Cardiac fibroblast (primary cell): ENCODE results near the gene MYO1E.

ENCODE experiments used
- DNase-seq, 2 donors: peaks; one replicate each; pipeline versions ENCODE4 v3.0.0 to v3.0.0-alpha.2; 2010; ENCODE audit warnings: low read depth in 2 of 2
- H3K4me3 ChIP-seq, 2 donors: replicated peaks in 1 of 2; 1 replicate in 1 of 2; 2 replicates in 1 of 2; pipeline ENCODE4 v1.5.1; 2011; ENCODE audit warnings: low read depth in 2 of 2, low read length in 2 of 2, mild to moderate bottlenecking in 2 of 2, moderate library complexity in 1 of 2
- CTCF ChIP-seq: IDR thresholded peaks from one replicate; pipeline ENCODE4 v1.5.1; 2011; ENCODE audit warnings: low read depth, mild to moderate bottlenecking, low read length, inconsistent platforms

MYO1E gene

DNA sequence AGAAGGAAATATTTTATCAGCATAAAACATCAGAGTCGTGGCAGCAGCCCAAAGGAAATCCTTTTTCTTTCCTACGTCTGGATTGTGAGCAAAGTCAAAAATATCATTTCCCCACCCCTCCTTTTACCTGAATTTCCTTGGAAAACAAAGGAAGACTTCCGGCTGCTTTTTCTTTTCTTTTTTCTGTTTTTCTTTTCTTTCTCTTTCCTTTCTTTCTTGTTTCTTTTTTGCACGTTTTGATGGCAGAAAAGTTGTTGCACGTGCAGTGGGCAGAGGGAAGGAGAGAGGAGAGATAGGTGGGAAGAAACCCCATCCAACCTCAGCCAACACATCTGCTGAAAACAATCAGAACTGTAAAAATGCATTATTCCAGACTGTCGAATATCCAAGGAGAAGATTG is 544 bp upstream of the MYO1E start:
- no peak for TF ChIP-seq CTCF
- H3K4me3 ChIP-seq: peak overlapping the region; percentile 90 to 95
- DNase-seq: no peak

DNA sequence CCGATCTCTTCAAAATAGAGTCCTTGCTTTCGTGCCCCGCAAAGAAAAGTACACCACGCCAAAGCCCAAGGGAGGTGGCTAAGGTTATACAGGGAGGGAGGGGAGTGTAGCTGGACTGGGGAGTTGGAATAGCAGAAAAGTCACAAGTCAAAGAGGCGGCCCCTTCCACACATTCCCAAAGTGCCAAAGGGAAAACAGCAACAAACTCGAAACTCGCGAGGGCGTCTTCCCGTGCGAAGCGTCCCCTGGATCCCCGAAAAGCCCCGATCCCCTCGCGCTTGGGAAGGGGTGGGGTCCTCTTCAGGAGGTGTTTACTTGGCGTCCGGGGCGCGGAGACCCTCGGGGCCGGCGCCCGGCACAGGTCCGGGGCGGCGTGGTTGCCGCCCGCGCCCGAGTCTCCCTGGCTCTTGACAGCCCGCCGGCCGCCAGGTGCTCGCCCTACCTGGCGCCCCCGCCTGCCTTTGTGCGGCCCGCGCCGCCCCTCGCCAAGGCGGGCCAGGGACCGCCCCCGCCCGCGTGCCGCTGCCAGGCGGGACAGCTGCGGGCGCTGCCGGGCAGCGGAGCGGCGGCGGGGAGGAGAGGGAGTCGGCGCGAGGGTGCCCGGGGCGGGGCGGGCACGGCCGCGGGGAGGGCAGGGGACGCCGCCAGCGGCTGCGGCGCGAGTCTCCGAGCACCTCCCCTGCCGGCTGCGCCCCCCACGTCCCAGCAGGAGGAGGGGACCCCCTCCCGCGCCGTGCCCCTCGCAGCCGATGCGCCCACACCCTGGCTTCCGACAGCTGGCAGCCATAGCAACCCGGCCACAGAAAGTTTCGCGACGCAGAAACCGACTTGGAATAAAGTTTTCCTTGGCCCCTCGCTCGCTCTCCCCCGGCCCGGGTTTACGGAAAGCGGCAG is 966 bp downstream of the MYO1E start:
- peak; percentile 37 to 39 for DNase-seq
- no peak for TF ChIP-seq CTCF
- peak overlapping the region; percentile 90 to 95 for H3K4me3 ChIP-seq

- H3K4me3 ChIP-seq: no peak overlapping the region
- peak in 1 of 2 donors; percentile 45 for DNase-seq
- no peak for TF ChIP-seq CTCF
These were observed 3.1 kb downstream of the MYO1E start for GRCh38 chr15:59369597-59369996.

DNA sequence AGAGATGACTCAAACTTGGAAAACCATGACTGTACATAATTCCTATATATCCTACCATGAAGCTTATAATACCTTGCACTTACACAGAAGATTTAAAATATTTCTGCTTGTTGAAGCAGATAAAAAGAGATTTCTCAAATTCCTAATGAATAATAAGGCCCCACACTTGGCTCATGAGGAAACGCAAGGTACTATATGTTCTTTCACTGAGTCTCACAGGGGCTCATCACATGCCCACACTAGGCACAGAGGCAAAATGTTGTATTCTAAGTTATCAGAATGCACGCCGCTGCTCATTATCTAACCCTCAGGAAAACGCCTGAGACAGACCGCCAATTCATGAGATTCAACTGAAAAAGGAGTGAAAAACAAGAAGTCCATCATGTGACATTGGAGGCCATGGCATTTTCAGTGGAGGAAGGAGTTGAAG is 5.6 kb downstream of the MYO1E start:
- no peak overlapping the region for H3K4me3 ChIP-seq
- TF ChIP-seq CTCF: no peak
- peak; percentile 49 to 57 for DNase-seq

- no peak overlapping the region for H3K4me3 ChIP-seq
These were observed 6.2 kb downstream of the MYO1E start for GRCh38 chr15:59366333-59367021.

GRCh38 chr15:59364248-59364647 is 8.4 kb downstream of the MYO1E start:
- H3K4me3 ChIP-seq: no peak overlapping the region
- TF ChIP-seq CTCF: no peak
- peak in 1 of 2 donors; percentile 67 for DNase-seq

More at GRCh38 chr15:59366333-59367021, 6.2 kb downstream of the MYO1E start:
- peak; percentile 35 to 83 for DNase-seq
- TF ChIP-seq CTCF: no peak
